HG02588 (cell line): ENCODE measurements around the gene TEX13A.

ENCODE experiments used
- ATAC-seq: cut with Tn5 transposase; IDR thresholded peaks from one replicate; pipeline ENCODE4 v1.9.1; 2021; ENCODE audit warnings: mild to moderate bottlenecking, moderate library complexity; ENCODE audit not compliant: unreplicated experiment

Gene TEX13A

DNA sequence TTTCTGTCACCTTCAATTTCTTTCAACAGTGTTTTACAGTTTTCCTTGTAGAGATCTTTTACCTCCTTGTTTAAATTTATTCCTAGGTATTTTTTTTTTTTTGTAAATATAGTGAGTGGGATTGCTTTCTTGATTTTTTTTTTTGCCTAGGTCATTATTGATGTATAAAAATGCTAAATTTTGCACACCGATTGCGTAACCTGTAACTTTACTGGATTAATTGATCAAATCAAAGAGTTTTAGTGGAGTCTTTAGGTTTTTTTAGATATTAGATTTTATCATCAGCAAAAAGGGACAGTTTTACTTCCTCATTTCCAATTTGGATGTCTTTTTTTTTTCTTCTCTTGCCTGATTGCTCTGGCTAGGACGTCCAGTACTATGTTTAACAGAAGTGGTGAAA, 40.9 kb downstream of the TEX13A start:
- no peak for ATAC-seq

DNA sequence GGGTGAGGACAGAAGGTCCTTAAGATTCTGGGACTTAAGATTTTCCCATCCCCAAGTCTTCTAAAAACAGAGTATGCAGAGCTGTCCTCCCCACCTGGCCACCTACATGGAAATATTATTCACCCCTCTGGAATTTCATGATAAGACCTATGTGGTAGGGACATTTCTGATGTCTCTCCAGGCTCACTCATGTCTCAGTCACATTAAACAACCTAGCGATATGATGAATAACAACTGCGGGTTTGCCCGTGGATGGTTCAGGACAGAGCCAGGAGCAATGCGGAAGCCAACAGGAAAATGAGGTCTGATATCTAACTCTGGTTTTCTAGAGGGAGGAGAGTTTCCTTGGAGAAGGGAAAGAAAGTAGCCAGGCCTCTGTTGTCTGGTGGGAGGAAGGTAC, 47.4 kb downstream of the TEX13A start:
- ATAC-seq, result no peak
